Urinary bladder (tissue), 4 donors: Measurements from ENCODE around the gene TRAPPC2B. TPM values are rescaled to one million over a fixed set of nuclear protein-coding genes. Genes with fewer than 3 reads are reported as not detected.

Experiments
- DNase-seq: peaks from one replicate; pipeline ENCODE4 v3.0.0-alpha.2; 2015; ENCODE audit errors: extremely low spot score
- H3K27ac ChIP-seq: one replicate; pipeline ENCODE4 v1.5.1; 2013; ENCODE audit warnings: low read depth, mild to moderate bottlenecking, moderate library complexity
- H3K36me3 ChIP-seq: one replicate; pipeline ENCODE4 v1.6.1; 2013; ENCODE audit warnings: mild to moderate bottlenecking, moderate library complexity; ENCODE audit not compliant: insufficient read depth
- H3K4me1 ChIP-seq: one replicate; pipeline ENCODE4 v1.6.1; 2013; ENCODE audit warnings: mild to moderate bottlenecking, moderate library complexity; ENCODE audit not compliant: insufficient read depth
- H3K4me3 ChIP-seq: one replicate; pipeline ENCODE4 v1.5.1; 2013; ENCODE audit warnings: low read depth, low read length
- WGBS: extraction: QIAGEN DNeasy Blood & Tissue Kit; methylation state at CpG from one replicate; pipeline ENCODE4 v1.1.7; 2013; 5-methylcytosine and 5-hydroxymethylcytosine counted together
- polyA plus RNA-seq: library from polyadenylated mRNA; stranded (reverse); fragments of 200-250 nt; gene quantifications from one replicate; pipeline ENCODE4 v1.2.3, GENCODE V29; 2013
- total RNA-seq: library from RNA; depleted of rRNA; stranded (reverse); fragments of >200 nt; gene quantifications from one replicate; pipeline ENCODE4 v1.2.3, GENCODE V29; 2014
- donor health status: healthy with polysubstance abuse.
- donor health status: healthy.

Gene TRAPPC2B
- total and polyA plus RNA-seq, 2 donors: 9.7 to 26.8 TPM

DNA sequence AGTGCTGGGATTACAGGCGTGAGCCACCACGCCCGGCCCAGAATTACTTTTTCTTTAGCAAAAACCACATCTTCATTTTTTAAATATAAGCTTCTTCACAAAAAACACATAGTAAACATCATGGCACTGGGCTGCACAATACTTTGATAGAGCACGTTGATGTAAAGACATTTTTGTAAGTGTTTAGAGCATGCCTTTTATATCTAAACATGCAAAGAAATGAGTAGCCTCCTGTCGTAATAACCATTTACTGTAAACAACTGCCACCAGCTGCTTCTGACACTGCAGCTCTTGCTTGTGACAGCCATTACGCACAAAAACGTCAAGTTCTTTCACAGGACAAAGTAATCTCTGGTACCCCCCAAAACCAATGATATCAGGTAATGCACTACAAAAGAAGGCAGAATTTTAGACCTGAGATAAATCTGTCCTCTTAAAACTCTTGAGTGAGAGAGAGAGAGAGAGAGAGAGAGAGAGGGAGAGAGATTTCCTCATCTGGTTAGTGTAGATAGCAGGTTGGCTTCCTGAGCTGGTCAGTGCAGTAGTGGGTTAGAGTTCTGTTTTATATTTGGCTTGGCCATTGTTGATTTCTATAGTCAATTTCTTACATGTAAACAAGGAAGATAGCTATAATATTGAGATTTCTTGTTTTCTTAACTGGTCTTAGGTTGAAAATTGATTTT is 19.6 kb downstream of the TRAPPC2B start:
- Histone ChIP-seq H3K4me3 (no peak overlapping the region), H3K27ac (no peak overlapping the region), H3K4me1 (no peaks in the 10 kb centered on the region), H3K36me3 (peaks cover 2% of the 10 kb centered on the region)
- no peak for DNase-seq
- WGBS: 60% methylated on average over 7 of the region's 7 CpGs

DNA sequence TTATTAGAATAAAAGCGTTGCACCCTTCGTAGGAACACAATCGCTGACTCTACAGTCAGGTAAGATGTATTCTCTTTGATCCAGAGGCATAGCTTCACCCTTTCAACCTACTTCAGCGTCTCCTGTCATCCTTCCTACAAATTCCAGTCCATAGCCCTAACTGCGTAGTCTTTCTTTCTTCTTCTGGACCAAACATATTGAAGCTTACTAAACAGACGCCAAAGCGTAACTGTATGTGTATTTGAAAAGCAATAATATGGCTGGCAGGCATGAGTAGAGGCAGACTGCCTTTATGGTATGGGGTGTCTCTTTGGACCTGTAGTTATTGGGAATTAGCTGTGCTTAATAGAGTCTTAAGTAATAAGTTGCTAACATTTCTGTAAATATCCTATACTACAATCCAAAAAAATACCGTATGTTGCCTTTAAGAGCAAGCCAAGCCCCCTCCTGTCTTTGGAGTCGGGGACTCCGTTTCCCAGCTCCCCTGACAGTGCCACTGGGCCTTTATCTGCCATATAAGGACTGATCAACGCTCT is 25.9 kb downstream of the TRAPPC2B start:
- no peak for DNase-seq
- WGBS: 54% methylated on average over 11 of the region's 11 CpGs
- Histone ChIP-seq H3K4me1 (peaks cover 2% of the 10 kb centered on the region), H3K27ac (peak overlapping the region; percentile 84), H3K36me3 (no peaks in the 10 kb centered on the region), H3K4me3 (peak overlapping the region; percentile 13)

- Histone ChIP-seq H3K4me3 (peak within 1 kb of the TSS; percentile 79), H3K27ac (peak within 1 kb of the TSS; percentile 90), H3K4me1 (peaks cover 2% of the 10 kb centered on the region), H3K36me3 (no peaks in the 10 kb centered on the region)
- WGBS: under 1% methylated on average over 50 of the region's 50 CpGs
- DNase-seq: peak; percentile 96
Measured at GRCh38 chr19:57389730-57390598, 26.6 kb downstream of the TRAPPC2B start, which contains the start of gene ZNF548. ZNF548 (plus strand) TSS chr19:57389854; CDS start chr19:57390100, 246 bp downstream.

DNA sequence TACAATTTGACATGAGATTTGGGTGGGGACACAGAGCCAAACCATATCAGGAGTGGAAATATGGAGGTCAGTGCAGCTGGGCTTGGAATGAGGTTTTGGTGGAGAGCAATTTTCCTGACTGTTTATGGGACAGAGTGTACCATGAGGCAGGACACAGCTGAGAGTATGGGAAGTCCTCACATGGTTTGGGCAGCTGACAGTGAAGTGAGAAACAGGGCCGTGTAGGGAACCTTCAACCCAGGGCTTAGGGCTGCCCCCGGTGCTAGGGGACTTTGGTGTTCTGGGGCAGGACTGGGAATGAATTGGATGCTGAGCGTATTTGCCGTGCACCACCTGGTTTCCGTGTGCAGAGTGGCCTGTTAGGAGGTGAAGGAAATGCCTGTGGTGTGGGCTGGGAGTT is 32.4 kb downstream of the TRAPPC2B start:
- DNase-seq: no peak
- H3K36me3 ChIP-seq: peaks cover 11% of the 10 kb centered on the region
- no peaks in the 10 kb centered on the region for H3K4me1 ChIP-seq
- 86% methylated on average over 5 of the region's 5 CpGs for WGBS
- no peak overlapping the region for H3K4me3 ChIP-seq
- H3K27ac ChIP-seq: no peak overlapping the region

GRCh38 chr19:57398868-57399267 is 35.5 kb downstream of the TRAPPC2B start:
- H3K27ac ChIP-seq: no peak overlapping the region
- DNase-seq: no peak
- 97% methylated on average over 5 of the region's 5 CpGs for WGBS
- H3K36me3 ChIP-seq: peaks cover 11% of the 10 kb centered on the region
- no peaks in the 10 kb centered on the region for H3K4me1 ChIP-seq
- no peak overlapping the region for H3K4me3 ChIP-seq

- Histone ChIP-seq H3K4me1 (no peaks in the 10 kb centered on the region), H3K27ac (no peak overlapping the region), H3K4me3 (no peak overlapping the region), H3K36me3 (peaks cover 3% of the 10 kb centered on the region)
- WGBS: 91% methylated on average over 9 of the region's 9 CpGs
- DNase-seq: no peak
Measured at GRCh38 chr19:57403737-57404563, 40.6 kb downstream of the TRAPPC2B start.

GRCh38 chr19:57406516-57407123 is 43.3 kb downstream of the TRAPPC2B start:
- H3K36me3 ChIP-seq: no peaks in the 10 kb centered on the region
- peak; percentile 33 for DNase-seq
- no peak overlapping the region for H3K27ac ChIP-seq
- no peaks in the 10 kb centered on the region for H3K4me1 ChIP-seq
- 13% methylated on average over 8 of the region's 8 CpGs for WGBS
- H3K4me3 ChIP-seq: no peak overlapping the region

DNA sequence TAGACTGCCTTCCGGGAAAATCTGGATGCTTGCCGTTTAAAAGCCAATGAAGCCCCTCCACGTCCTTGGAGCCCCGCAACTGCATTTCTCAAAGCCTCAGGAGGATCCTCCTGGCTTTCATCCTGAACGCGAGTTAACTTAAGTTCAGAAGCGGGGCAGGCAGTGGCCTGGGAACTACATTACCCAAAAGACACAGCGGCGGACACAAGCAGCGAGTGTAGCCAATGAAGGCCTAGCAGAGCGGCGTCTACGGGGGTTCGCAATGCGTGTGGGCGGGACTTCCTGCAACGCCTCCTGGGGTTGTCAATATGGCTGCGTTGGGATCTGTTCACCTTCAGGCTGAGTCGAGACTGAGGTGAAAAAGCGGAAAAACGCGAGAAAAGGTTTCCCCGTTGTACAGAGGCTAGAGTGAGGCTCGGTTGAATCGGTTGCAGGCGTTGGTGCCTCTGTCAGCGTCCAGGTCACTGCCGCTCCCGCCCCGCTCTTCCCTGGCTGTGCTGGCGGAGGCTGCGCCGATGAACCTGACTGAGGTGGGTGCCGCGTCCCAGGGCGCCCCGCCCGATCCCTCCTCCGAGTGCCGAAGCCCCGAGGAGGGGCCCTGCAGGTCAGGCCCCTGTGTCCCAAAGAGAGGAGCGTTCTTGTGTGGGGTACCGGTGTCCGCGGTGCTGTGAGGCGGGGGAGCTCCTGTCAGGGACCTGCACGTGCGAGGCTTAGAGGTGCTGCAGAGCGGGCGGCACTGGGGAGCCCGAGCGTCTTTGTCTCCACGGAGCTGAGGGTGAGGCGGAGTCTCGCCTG is 47.7 kb downstream of the TRAPPC2B start, which contains the start of gene ZNF17:
TSS of gene ZNF17 (plus strand) at position 285 of the 795 bp plus-strand sequence. CDS start 2,455 bp downstream, outside the sequence.
- DNase-seq: peak; percentile 89
- Histone ChIP-seq H3K4me3 (peak within 1 kb of the TSS; percentile 96), H3K4me1 (peaks cover 3% of the 10 kb centered on the region), H3K27ac (no peak within 1 kb of the TSS), H3K36me3 (peaks cover 5% of the 10 kb centered on the region)
- under 1% methylated on average over 55 of the region's 55 CpGs for WGBS

Other genes with a start within 250 kb of the TRAPPC2B start
- gene USP29, start 243.6 kb upstream of the TRAPPC2B start, total RNA-seq: not detected
- not detected for gene USP29, start 243.6 kb upstream of the TRAPPC2B start, polyA plus RNA-seq
- not detected for gene ZIM3, start 218.3 kb upstream of the TRAPPC2B start, total RNA-seq
- not detected for gene ZIM3, start 218.3 kb upstream of the TRAPPC2B start, polyA plus RNA-seq
- gene DUXA, start 196.1 kb upstream of the TRAPPC2B start, total RNA-seq: not detected
- gene DUXA, start 196.1 kb upstream of the TRAPPC2B start, polyA plus RNA-seq: not detected
- 42.5 TPM for gene ZNF264, start 172.1 kb upstream of the TRAPPC2B start, total RNA-seq
- 5.2 TPM for gene ZNF264, start 172.1 kb upstream of the TRAPPC2B start, polyA plus RNA-seq
- gene AURKC, start 132.5 kb upstream of the TRAPPC2B start, total RNA-seq: 0.74 TPM
- 0.73 TPM for gene AURKC, start 132.5 kb upstream of the TRAPPC2B start, polyA plus RNA-seq
- gene ZNF805, start 122.9 kb upstream of the TRAPPC2B start, total RNA-seq: 48.0 TPM
- gene ZNF805, start 122.9 kb upstream of the TRAPPC2B start, polyA plus RNA-seq: 2.3 TPM
- 176 TPM for gene ZNF460, start 83.1 kb upstream of the TRAPPC2B start, total RNA-seq
- 0.85 TPM for gene ZNF460, start 83.1 kb upstream of the TRAPPC2B start, polyA plus RNA-seq
- gene ZNF543, start 43.1 kb upstream of the TRAPPC2B start, total RNA-seq: 25.4 TPM
- gene ZNF543, start 43.1 kb upstream of the TRAPPC2B start, polyA plus RNA-seq: 2.9 TPM
- gene ZNF304, start 12.3 kb upstream of the TRAPPC2B start, total RNA-seq: 17.9 TPM
- gene ZNF304, start 12.3 kb upstream of the TRAPPC2B start, polyA plus RNA-seq: 7.8 TPM
- 6.1 TPM for gene ZNF547, start within 50 bp of the TRAPPC2B start, total RNA-seq
- gene ZNF547, start within 50 bp of the TRAPPC2B start, polyA plus RNA-seq: 1.8 TPM
- 35.1 TPM for gene ZNF548, start 26.3 kb downstream of the TRAPPC2B start, total RNA-seq
- gene ZNF548, start 26.3 kb downstream of the TRAPPC2B start, polyA plus RNA-seq: 16.2 TPM
- 27.9 TPM for gene ZNF17, start 47.6 kb downstream of the TRAPPC2B start, total RNA-seq
- 6.1 TPM for gene ZNF17, start 47.6 kb downstream of the TRAPPC2B start, polyA plus RNA-seq
- 17.1 TPM for gene ZNF749, start 71.8 kb downstream of the TRAPPC2B start, total RNA-seq
- 10.2 TPM for gene ZNF749, start 71.8 kb downstream of the TRAPPC2B start, polyA plus RNA-seq
- 3.4 TPM for gene VN1R1, start 93.6 kb downstream of the TRAPPC2B start, total RNA-seq
- 0.66 TPM for gene VN1R1, start 93.6 kb downstream of the TRAPPC2B start, polyA plus RNA-seq
- 25.6 TPM for gene ZNF772, start 114.0 kb downstream of the TRAPPC2B start, total RNA-seq
- 3.9 TPM for gene ZNF772, start 114.0 kb downstream of the TRAPPC2B start, polyA plus RNA-seq
- gene ZNF419, start 124.2 kb downstream of the TRAPPC2B start, total RNA-seq: 16.1 TPM
- 8.0 TPM for gene ZNF419, start 124.2 kb downstream of the TRAPPC2B start, polyA plus RNA-seq
- 13.4 TPM for gene ZNF773, start 136.4 kb downstream of the TRAPPC2B start, total RNA-seq
- 7.1 TPM for gene ZNF773, start 136.4 kb downstream of the TRAPPC2B start, polyA plus RNA-seq
- 14.8 TPM for gene ZNF549, start 163.8 kb downstream of the TRAPPC2B start, total RNA-seq
- gene ZNF549, start 163.8 kb downstream of the TRAPPC2B start, polyA plus RNA-seq: 4.6 TPM
- 15.3 TPM for gene ZNF550, start 196.3 kb downstream of the TRAPPC2B start, total RNA-seq
- gene ZNF550, start 196.3 kb downstream of the TRAPPC2B start, polyA plus RNA-seq: 7.2 TPM
- 7.9 TPM for gene ZNF416, start 215.4 kb downstream of the TRAPPC2B start, total RNA-seq
- 4.6 TPM for gene ZNF416, start 215.4 kb downstream of the TRAPPC2B start, polyA plus RNA-seq
- gene ZIK1, start 220.6 kb downstream of the TRAPPC2B start, total RNA-seq: 18.8 TPM
- gene ZIK1, start 220.6 kb downstream of the TRAPPC2B start, polyA plus RNA-seq: 7.4 TPM
- gene ZNF530, start 236.3 kb downstream of the TRAPPC2B start, total RNA-seq: 4.0 TPM
- gene ZNF530, start 236.3 kb downstream of the TRAPPC2B start, polyA plus RNA-seq: 4.1 TPM